NK-92 treated with Interleukin-12 subunit alpha and Interleukin-12 subunit beta, amount 100 ng/mL, for 24 hours (cell line): ENCODE measurements around the gene COLEC12.

ENCODE experiments used
- DNase-seq: peaks from one replicate; lab custom pipeline; 2025; lab: John Stamatoyannopoulos, UW

The COLEC12 gene

GRCh38 chr18:446941-447560 is 53.5 kb downstream of the COLEC12 start:
- DNase-seq: no peak

GRCh38 chr18:445055-445454 is 55.4 kb downstream of the COLEC12 start:
- no peak for DNase-seq

- DNase-seq: no peak
Observed at GRCh38 chr18:438571-438970, 61.9 kb downstream of the COLEC12 start.

- no peak for DNase-seq
Observed at GRCh38 chr18:435940-436339, 64.6 kb downstream of the COLEC12 start.

- no peak for DNase-seq
Observed at GRCh38 chr18:434410-434809, 66.1 kb downstream of the COLEC12 start.

- no peak for DNase-seq
Observed at GRCh38 chr18:433960-434359, 66.5 kb downstream of the COLEC12 start.

GRCh38 chr18:433298-433697 is 67.2 kb downstream of the COLEC12 start:
- no peak for DNase-seq

- DNase-seq: no peak
Observed at GRCh38 chr18:432791-433190, 67.7 kb downstream of the COLEC12 start.

GRCh38 chr18:429030-429429 is 71.5 kb downstream of the COLEC12 start:
- no peak for DNase-seq

GRCh38 chr18:427005-427404 is 73.5 kb downstream of the COLEC12 start:
- DNase-seq: no peak

GRCh38 chr18:425106-425745 is 75.3 kb downstream of the COLEC12 start:
- DNase-seq: no peak

GRCh38 chr18:424668-425067 is 75.8 kb downstream of the COLEC12 start:
- DNase-seq: no peak

GRCh38 chr18:424071-424661 is 76.3 kb downstream of the COLEC12 start:
- DNase-seq: no peak

- no peak for DNase-seq
Observed at GRCh38 chr18:422966-423365, 77.5 kb downstream of the COLEC12 start.

- no peak for DNase-seq
Observed at GRCh38 chr18:421247-422155, 79.0 kb downstream of the COLEC12 start.

- DNase-seq: no peak
Observed at GRCh38 chr18:420661-421246, 79.7 kb downstream of the COLEC12 start.

GRCh38 chr18:419541-420175 is 80.8 kb downstream of the COLEC12 start:
- DNase-seq: no peak

GRCh38 chr18:417495-417894 is 83.0 kb downstream of the COLEC12 start:
- DNase-seq: no peak

GRCh38 chr18:416930-417329 is 83.6 kb downstream of the COLEC12 start:
- no peak for DNase-seq

- DNase-seq: no peak
Observed at GRCh38 chr18:415617-416612, 84.6 kb downstream of the COLEC12 start.
